ENCODE results near the gene PCNX2. TPM values are rescaled to one million over a fixed set of nuclear protein-coding genes. Genes with fewer than 3 reads are reported as not detected.

The PCNX2 gene
- total RNA-seq, 1 experiment from 2014 or later = 15.3 TPM

DNA sequence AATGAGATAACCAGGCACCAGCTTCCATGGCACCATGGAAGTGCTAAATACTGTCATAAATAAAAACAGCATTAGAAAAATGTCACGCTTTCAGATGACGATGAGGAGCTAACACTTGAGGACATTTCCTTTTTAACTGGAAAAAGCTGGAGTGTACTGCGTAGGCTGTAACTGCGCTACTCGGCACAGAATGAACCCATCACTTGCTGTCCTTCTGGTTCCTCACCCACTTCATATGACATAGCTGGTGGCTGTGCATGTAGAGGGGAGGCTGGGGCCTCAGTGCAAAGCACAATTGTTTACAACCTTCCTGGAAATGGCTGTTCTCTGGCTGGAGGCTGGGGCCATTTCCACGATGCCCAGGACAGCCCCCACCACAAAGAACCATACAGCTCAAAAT lies 289.4 kb downstream of the PCNX2 start:
- DNase-seq (ENCODE audit: low read depth, low spot score) (no peak), ATAC-seq (no peak)
- intact Hi-C loops (cut with micrococcal nuclease) = no loop called here
- H3K9me3 ChIP-seq (ENCODE audit: control insufficient read depth in 1 of 2, insufficient read depth in 1 of 2, low read depth in 1 of 2, low read length in 2 of 2) = no peaks in the 10 kb centered on the region
- H3K9me2 ChIP-seq (ENCODE audit: insufficient read depth) = no peaks in the 10 kb centered on the region
- H3K36me3 ChIP-seq (ENCODE audit: control insufficient read depth in 1 of 2, insufficient read depth in 2 of 2, low read length in 2 of 2) = no peaks in the 10 kb centered on the region; a peak in 1 of 4 replicates
- no peak overlapping the region for H3K4me2 ChIP-seq (ENCODE audit: low read length)
- RAD21 ChIA-PET (ENCODE audit: low non-redundant PET in 1 of 2, low total read pairs in 2 of 2, uncharacterized antibody in 2 of 2, unreplicated experiment in 2 of 2) = no interaction called here
- no TSS peak for BruUV-seq (replicated peaks)
- no peaks in the 10 kb centered on the region for H4K20me1 ChIP-seq (ENCODE audit: insufficient read depth)
- no peak overlapping the region for H3K27ac ChIP-seq (ENCODE audit: low read depth, low read length)
- POLR2A ChIA-PET = no interaction called here
- no peaks in the 10 kb centered on the region for H3K4me1 ChIP-seq (ENCODE audit: control insufficient read depth in 1 of 2, insufficient read depth in 2 of 2, low read length in 2 of 2)
- H2AFZ ChIP-seq (ENCODE audit: low read depth, low read length, poor library complexity, severe bottlenecking) = no peak overlapping the region
- H3K79me2 ChIP-seq (ENCODE audit: insufficient read depth, low read length) = no peaks in the 10 kb centered on the region
- no peak overlapping the region for H3K9ac ChIP-seq (ENCODE audit: low read length)
- H3K4me3 ChIP-seq (replicated peaks in 1 of 2; ENCODE audit: low read depth in 1 of 2, low read length in 2 of 2) = no peak overlapping the region
- TF ChIP-seq CEBPB (IDR thresholded peaks at IDR 0.05; ENCODE audit: low read depth) (no peak), POLR2A (IDR thresholded peaks at IDR 0.05; ENCODE audit: borderline replicate concordance, extremely low read depth, insufficient read depth, insufficient read length) (no peak), ELF1 (IDR thresholded peaks at IDR 0.05; ENCODE audit: borderline replicate concordance, low read depth) (no peak)
- no peaks in the 10 kb centered on the region for H3K27me3 ChIP-seq (ENCODE audit: insufficient read depth, low read length)
- CTCF ChIA-PET = no interaction called here

DNA sequence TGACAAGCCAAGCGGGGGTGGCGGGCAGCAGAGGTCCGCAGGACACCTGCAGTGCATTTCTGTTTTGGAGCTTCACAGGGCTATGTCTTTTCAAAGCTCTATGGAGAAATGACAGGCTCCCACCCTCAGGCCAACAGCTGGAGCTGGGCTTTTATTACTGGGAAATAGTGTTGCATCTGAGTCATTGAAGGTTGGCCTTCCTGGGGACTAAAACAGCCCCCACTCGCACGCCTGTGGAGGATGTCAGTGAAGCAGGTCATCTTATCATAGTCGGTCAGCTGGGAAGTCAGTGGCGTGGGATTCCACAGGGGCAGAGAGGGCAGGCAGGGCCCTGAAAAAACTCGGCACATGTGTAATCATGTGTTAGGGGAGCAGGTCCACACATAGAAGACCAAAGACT lies 289.8 kb downstream of the PCNX2 start:
- ChIA-PET RAD21 (ENCODE audit: low non-redundant PET in 1 of 2, low total read pairs in 2 of 2, uncharacterized antibody in 2 of 2, unreplicated experiment in 2 of 2) (no interaction called here), POLR2A (no interaction called here), CTCF (no interaction called here)
- intact Hi-C loops (cut with micrococcal nuclease) = no loop called here
- Histone ChIP-seq H3K9ac (ENCODE audit: low read length) (no peak overlapping the region), H3K9me3 (ENCODE audit: control insufficient read depth in 1 of 2, insufficient read depth in 1 of 2, low read depth in 1 of 2, low read length in 2 of 2) (no peaks in the 10 kb centered on the region), H4K20me1 (ENCODE audit: insufficient read depth) (no peaks in the 10 kb centered on the region), H2AFZ (ENCODE audit: low read depth, low read length, poor library complexity, severe bottlenecking) (no peak overlapping the region), H3K36me3 (ENCODE audit: control insufficient read depth in 1 of 2, insufficient read depth in 2 of 2, low read length in 2 of 2) (no peaks in the 10 kb centered on the region; a peak in 1 of 4 replicates), H3K9me2 (ENCODE audit: insufficient read depth) (no peaks in the 10 kb centered on the region), H3K27ac (ENCODE audit: low read depth, low read length) (no peak overlapping the region), H3K4me1 (ENCODE audit: control insufficient read depth in 1 of 2, insufficient read depth in 2 of 2, low read length in 2 of 2) (no peaks in the 10 kb centered on the region), H3K79me2 (ENCODE audit: insufficient read depth, low read length) (no peaks in the 10 kb centered on the region), H3K27me3 (ENCODE audit: insufficient read depth, low read length) (no peaks in the 10 kb centered on the region), H3K4me3 (replicated peaks in 1 of 2; ENCODE audit: low read depth in 1 of 2, low read length in 2 of 2) (no peak overlapping the region), H3K4me2 (ENCODE audit: low read length) (no peak overlapping the region)
- DNase-seq (ENCODE audit: low read depth, low spot score) = no peak
- no TSS peak for BruUV-seq (replicated peaks)
- TF ChIP-seq, protein P1, sequence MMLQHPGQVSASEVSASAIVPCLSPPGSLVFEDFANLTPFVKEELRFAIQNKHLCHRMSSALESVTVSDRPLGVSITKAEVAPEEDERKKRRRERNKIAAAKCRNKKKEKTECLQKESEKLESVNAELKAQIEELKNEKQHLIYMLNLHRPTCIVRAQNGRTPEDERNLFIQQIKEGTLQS (IDR thresholded peaks at IDR 0.05) = no peak
- TF ChIP-seq, protein P2, sequence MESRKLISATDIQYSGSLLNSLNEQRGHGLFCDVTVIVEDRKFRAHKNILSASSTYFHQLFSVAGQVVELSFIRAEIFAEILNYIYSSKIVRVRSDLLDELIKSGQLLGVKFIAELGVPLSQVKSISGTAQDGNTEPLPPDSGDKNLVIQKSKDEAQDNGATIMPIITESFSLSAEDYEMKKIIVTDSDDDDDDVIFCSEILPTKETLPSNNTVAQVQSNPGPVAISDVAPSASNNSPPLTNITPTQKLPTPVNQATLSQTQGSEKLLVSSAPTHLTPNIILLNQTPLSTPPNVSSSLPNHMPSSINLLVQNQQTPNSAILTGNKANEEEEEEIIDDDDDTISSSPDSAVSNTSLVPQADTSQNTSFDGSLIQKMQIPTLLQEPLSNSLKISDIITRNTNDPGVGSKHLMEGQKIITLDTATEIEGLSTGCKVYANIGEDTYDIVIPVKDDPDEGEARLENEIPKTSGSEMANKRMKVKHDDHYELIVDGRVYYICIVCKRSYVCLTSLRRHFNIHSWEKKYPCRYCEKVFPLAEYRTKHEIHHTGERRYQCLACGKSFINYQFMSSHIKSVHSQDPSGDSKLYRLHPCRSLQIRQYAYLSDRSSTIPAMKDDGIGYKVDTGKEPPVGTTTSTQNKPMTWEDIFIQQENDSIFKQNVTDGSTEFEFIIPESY (IDR thresholded peaks at IDR 0.05; ENCODE audit: extremely low read depth, insufficient replicate concordance, low read length) = no peak
- TF ChIP-seq CEBPB (IDR thresholded peaks at IDR 0.05; ENCODE audit: low read depth) (no peak), SRF (IDR thresholded peaks at IDR 0.05; ENCODE audit: low read depth) (no peak), EZH2 (IDR thresholded peaks at IDR 0.05) (no peak), YY1 (IDR thresholded peaks at IDR 0.05; ENCODE audit: extremely low read depth, insufficient replicate concordance, low read depth, low read length) (no peak), SP1 (IDR thresholded peaks at IDR 0.05; ENCODE audit: low read depth) (no peak), RAD21 (IDR thresholded peaks at IDR 0.05; ENCODE audit: low read depth) (no peak), EZH2phosphoT487 (IDR thresholded peaks at IDR 0.05; ENCODE audit: borderline replicate concordance) (no peak), ZFX (IDR thresholded peaks at IDR 0.05) (no peak), ELF1 (IDR thresholded peaks at IDR 0.05; ENCODE audit: borderline replicate concordance, low read depth) (no peak), JUND (IDR thresholded peaks at IDR 0.05) (no peak), CBX3 (IDR thresholded peaks at IDR 0.05; ENCODE audit: low read depth) (no peak), FOSL1 (IDR thresholded peaks at IDR 0.05; ENCODE audit: low read depth) (no peak)
- TF ChIP-seq, protein P3, sequence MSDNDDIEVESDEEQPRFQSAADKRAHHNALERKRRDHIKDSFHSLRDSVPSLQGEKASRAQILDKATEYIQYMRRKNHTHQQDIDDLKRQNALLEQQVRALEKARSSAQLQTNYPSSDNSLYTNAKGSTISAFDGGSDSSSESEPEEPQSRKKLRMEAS (IDR thresholded peaks at IDR 0.05) = no peak
- no peak for ATAC-seq

All from HCT116 (cell line).